Stimulated activated CD4-positive, alpha-beta T cell treated with anti-CD3 and anti-CD28 coated beads, TNF-alpha, amount 100 ng/mL, for 24 hours (primary cell): ENCODE results near the gene C1QTNF1.
"Not testable (repeated sequence)": the region's sequence is repeated elsewhere in the genome, so short reads cannot be mapped to it uniquely, and the experiment has no call there.

Source experiments
- DNase-seq, 3 experiments: peaks; one replicate each; pipeline ENCODE4 v3.0.0-alpha.2; 2020; ENCODE audit warnings: low read depth in 3 of 3

C1QTNF1 gene

DNA sequence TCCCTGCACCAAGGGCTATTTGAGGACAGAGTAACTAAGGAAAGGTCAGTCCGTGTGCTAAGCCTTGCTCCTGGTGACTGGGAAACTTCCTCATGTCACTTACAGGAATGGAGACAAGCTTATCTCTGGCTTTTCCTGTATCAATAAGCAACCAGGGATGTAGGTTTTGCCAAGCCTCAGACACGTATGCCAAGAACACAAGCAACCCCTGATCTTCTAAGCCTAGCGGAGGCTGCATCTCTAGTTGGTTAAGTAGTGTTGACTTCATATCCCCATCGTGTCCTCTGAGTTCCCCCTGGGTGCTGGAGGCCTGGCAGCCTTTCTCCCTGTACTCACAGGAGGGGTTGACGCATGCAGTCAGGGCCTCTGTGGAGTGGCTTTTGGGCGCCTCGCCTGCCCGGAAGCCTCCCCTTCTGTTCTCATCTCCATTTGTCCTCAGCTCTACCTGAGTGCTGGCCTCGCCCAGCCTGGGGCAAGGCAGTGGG is 1.4 kb upstream of the C1QTNF1 start:
- DNase-seq: no peak

DNA sequence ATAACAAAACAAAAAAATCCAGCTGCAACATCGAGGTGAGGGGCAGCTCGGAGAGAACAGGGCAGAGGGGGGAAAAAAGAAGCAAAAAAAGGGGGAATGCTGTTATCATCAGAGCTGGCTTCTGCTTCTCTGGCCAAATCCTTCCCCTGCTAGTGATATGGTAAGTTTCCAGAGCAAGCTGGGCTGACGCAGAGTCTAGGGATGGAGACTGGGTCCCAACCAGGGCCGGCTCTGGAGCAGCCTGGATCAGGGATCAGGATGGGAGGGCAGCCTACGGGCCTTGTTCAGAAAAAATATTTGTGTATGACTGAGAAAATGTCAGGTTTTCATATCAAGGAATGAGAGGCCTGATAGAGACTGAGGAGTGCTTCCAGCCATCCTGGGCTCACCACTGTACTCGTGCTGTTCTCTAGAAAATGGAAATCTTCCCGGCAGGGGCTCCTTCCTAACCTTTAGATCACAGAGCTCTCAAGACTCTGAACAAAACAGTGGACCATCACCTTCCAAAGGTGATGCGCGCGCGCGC is 726 bp upstream of the C1QTNF1 start:
- no peak for DNase-seq

DNA sequence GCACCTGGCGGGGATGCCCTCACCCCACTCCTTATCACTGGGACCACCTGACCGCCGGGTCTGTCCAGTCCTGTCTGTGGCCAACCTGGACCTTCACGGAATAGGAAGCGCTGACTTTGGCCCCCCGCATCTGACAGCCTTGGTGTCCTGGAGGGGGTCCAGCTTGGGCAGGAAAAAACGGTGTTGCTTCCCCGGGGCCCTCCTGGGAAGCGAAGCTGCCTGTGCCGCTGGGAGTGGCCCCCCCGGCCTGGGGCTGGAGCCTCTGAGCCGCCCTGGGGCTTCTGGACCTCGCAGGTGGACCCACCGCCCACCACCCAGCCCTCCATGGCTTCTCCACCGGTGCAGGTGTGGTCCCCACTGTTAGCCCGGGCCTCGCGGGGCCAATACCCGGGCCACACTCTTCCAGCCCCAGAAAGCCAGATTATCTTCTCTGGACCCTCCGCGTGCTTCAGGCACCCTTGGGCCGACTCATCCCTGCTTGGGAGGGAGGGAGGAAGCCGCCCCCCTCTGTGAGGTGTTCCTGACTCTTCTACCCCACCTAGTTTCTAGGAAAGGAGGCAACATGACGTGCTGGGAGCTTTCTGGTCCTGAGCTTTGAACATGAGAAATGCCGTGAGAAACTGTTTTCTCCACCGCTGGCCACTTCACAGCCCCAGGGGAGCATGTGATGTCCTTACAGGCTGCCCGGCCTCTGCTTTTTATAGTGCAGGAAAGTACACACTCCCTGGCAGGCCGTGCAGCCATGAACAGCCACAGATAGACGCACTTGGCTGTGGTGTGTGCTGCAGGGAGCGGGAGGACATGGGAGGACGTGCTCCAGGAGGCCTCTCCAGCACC is 1.1 kb downstream of the C1QTNF1 start:
- DNase-seq: no peak

DNA sequence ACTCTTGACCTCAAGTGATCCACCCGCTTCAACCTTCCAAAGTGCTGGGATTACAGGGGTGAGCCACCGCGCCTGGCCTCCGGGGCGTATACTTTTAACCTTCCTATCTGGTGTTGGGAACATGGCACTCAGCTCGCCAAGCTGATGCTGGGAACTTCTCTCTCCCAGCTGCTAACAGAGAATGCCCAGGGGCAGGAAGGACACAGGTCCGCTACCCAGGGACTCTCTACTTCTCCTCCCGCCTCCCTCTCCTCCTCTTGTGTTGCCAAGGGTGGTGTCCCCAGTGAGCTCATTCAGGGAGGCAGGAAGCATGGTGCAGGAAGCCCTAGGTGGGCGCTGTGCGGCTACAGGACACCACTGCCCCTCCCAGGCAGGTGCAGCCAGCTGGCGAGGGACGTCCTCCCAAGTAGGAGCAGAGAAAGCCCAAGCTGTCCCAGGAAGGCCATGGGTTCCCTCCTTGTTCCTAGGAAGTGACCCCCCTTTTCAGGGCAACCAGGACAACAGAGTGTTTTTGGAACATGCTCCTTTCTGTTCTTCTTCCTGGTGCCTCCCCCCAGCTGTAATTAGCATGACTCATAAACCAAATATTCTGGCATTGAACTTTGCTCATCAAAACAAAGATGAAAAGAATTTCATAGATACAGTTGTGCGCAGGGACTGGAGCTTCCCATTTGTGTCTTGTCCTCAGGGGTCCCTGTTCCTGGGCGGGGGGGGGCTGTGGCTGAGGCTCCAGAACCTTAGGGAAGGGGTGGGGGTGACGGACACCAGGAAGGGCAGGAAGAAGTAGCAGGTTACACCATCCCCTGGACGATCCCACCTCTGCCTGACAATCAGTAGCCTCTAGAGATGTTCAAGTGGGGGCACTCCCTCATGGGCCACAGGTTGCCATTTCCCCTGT is 2.7 kb downstream of the C1QTNF1 start:
- DNase-seq: no peak

DNA sequence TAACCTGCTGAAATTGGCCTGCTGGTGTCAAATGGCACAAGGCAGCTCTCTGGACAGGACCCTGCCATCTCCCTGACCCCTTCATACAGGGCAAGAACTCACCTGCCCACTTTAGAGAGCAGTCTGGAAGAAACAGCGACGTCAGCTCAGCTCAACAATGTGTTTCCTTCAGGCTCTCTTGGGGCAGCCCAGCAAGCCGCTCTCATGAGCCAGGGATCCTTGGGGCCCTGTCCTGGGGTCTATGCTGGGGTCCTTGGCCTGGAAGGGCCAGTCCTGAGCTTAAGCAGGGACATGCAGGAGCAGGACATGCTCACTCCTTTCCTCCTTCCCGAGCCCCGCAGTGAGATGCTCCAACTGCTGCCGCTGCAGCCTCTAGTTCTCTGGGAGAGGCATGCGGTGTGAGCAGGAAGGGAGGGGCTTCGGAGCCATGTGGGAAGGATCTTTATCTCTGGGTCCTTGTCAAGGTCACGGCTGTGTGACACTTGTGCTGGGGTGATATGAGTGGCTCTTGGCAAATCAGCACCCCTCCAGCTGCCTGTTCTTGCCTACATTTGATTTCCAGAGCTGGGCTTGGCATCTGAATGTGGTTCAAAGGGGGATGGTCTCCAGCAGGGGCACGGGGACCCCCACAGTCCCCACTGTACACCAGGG is 3.4 kb downstream of the C1QTNF1 start:
- no peak for DNase-seq

DNA sequence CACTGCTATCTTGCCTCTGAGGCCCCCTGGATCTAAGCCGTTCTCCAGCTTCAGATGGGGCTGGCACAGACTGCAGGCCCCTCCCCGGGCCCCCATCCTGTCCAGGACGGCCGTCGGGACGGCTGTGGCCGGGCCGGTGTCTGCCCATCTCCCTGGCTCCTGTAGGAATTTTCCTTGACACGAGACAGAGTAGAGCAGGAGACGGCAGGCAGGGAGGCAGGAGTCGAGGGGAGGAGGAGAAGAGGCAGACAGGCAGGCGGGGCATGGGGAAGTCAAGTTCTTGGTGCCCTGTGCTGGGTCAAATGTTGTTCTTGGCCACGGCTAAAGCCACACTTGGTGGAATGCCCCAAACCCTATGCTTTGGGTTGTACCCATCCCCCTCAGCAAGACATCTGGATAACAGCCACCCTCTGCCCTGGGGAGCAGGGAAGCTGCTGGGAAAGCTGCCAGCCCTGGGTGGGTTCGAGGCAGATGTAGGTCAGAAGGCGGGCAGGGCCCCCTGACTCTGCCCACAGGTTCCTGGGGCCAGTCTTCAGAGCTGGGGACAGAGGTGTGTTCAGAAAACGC is 4.0 kb downstream of the C1QTNF1 start:
- no peak for DNase-seq

DNA sequence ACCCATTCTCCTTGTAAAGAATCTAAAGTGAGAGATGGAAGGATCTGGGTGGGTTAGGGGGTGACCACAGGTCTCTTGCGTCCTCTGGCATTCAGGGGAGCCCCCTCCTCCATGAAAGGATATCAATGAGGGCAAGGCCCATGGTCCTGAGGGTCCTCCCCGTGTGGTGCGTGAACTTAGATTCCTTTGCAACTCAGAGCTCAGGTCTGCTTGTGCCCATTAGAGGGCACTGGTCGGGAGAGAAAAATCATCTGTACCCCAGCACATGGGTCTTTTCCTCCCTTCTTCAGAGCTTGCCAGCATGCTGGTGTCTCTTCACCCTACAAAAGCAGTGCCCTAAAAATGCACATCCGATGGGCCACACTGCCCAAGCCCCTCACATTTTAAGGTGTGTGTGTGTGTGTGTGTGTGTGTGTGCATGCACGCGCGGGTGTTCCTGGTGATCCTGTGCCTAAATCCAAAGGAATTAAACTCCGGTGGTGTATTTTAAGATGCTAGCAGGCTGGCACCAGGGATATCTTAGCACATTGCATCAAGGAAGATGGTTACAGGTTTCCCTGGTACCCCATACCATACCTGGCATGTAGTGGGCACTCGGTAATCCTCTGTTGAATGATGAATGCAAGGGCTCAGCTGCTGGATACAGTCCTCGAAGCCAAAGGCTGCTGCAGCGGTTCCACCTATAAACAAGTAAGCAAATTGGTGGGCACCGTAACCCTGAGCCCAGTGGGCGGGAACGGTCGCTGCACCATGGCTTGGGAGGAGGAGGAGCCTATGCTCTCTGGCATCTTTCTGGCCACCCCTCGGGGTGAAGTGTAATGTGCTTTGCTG is 4.7 kb downstream of the C1QTNF1 start:
- DNase-seq: no peak

DNA sequence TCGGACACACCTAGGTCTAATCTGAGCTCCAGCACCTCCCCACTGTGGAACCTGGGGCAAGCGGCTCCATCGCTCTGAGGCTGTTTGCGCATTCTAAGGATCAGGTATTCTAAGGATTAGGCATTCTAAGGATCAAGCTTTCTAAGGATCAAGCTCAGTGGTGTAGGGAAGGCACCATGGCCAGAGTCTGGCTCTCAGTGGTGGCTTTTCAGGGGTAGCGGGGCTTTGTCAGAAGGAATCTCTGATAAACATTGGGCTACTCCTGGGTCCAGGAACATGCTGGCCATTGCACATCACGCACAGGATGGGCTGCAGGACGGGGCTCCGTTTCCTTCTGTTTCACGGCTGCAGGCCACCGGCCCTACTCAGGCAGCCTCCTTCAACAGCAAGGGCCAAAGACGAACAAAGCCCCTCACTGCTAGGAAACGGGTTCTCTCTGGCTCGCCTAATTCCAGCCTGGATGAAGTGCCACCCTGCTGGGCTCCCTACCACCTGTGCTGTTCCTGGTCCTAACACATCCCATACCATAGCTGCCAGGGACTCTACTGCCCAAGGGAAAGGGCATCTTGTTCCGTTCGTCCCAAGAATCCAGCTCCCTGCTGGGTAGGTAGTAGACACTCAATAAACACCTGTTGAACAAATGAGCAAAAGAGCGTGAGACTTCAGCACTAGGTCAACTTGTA is 5.5 kb downstream of the C1QTNF1 start:
- DNase-seq: no peak

DNA sequence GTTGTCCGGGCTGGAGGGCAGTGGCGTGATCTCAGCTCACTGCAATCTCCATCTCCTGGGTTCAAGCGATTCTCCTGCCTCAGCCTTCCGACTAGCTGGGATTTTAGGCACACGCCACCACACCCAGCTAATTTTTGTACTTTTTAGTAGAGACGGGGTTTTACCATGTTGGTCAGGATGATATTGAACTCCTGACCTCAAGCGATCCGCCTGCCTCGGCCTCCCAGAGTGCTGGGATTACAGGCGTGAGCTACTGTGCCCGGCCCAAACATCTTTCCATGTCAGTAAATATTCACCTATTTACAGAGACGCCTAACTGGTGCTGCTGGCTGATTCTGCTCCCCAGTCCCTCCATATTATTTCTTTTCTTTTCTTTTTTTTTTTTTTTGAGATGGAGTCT is 6.7 kb downstream of the C1QTNF1 start:
- DNase-seq: not testable (repeated sequence)

DNA sequence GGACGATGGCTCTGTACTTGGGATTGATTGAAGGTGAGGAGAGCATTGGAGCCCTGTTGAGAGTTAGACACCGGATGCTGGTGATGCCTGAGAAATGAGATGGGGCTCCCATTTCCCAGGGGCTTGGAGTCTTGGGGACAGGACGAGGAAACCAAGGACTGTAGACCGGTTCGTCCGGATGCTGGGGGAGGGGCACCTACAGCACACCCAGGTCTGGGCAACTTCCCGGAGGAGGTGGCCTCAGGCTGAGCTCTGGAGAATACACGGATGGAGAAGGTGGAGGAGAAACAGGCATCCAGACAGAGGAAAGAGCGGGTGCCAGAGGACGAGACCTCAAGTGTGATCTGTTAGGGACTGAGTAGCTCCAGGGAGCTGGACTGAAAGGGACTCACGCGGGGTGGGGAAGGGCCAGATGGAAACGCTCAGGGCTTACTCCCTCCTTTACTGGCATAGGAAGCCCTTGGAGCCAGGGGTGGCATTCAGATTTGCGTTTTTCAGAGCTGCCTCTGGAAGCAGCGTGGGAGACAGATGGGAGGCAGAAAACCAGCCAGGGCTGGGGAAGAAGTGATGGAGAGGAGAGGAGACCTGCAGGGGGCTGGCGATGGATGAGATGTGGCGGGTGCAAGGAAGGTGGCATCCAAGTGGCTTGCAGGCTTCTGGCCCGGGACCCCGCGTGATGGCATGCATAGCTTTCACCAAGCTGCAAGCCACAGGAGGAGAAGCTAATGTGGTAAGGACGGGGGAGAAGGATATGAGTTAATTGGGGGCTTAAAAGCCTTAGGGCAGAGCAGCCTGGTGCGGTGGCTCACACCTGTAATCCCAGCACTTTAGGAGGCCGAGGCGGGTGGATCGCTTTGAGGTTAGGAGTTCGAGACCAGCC is 8.3 kb downstream of the C1QTNF1 start:
- DNase-seq: no peak

DNA sequence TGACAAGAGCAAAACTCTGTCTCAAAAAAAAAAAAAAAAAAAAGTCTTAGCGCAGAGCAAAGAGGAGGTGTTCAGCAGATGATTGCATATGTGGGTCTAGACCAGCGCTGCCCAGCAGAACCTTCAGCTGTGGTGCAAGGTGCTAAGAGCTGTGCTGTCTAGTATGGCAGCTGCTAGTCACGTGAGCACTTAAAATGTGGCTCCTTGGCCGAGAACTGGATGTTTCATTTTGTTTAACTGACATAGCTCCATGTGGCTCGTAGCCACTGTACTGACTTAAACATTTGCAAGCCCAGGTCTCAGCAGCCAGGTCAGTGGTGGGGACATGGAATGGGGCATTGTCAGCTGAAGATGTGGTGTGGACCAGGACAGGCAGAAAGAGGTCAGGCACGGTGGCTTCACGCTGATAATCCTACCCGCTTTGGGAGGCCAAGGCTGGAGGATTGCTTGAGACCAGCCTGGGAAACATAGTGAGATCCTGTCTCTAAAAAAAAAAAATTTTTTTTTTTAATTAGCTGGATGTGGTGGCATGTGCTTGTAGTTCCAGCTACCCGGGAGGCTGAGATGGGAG is 9.2 kb downstream of the C1QTNF1 start:
- no peak for DNase-seq

DNA sequence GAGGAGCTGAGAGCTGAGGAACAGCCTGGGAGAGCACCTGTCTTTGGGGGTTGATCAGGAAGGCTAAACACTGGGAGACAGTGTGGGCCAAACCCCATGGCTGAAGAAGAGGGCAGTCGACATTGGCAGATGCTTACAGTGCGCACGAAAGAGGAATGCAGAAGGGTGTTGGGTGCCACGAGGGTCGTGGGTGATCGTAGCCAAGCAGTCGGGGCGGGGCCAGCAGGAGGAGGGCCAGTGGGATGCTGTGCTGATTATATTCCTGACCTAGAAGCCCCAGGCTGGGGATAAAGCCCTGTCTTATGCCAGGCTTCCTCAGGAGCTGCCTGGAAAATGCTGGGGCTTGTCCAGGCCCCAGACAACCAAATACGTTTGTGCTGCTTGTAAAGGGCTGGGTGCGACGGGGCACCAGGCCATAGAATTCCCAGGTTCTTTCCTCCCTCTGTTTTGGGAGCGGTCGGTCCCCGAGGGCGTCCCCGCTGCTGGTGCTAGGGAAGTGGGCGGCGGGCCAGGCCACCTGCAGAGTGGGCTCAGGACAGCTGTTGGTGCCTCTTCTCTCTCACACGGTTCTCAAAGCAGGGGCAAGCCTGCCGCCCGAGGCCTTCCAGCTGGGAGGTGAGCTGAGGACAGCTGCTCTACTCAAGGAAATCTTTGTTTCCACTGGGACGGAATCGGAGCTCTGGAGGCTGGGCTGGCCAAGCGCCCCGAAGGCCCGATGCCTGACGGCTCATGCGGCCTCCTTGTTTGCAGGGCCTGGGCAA is 10.0 kb downstream of the C1QTNF1 start:
- DNase-seq: no peak

DNA sequence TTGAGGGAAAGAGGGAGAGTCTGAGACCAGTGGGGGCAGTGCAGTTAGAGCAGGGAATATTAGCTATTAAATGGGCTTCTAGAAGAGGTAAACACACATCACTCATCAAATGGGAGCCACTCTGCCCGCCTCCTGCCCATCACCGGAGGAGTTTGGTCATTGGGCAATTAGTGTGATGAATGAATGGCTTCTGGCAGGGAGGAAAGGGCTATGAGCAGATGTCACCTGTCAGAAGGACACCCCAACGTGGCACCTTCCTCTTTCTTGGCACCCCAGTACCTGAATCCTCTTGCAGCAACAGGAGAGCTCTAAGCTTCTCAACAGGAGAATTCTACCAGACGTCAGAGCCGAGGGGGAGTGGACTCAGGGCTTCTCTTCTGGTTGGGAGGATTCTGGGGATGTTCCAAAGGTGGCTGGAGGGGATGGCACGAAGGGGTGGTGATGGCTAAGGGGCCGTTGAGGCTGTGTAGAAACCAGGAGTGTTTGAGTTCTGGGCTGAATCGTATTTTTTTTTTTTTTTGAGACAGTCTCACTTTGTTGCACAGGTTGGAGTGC is 11.0 kb downstream of the C1QTNF1 start:
- DNase-seq: no peak

DNA sequence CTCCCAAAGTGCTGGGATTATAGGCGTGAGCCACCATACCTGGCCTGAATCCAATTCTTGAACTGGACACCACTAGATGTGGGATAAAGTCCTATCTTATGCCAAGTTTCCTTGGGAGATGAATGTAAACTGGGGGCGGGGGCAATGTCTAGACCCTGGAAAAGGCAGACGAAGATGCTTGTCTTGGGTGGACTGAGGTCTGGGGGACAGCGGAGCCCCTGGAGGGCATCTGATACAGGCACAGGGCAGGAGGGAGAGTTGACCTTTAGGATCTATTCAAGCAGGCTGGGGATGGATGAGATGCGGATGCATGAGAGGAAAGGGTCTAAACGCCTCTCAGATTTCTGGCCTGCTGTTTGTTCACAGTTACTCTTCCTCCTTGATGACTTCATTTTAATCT is 11.7 kb downstream of the C1QTNF1 start:
- DNase-seq: no peak

DNA sequence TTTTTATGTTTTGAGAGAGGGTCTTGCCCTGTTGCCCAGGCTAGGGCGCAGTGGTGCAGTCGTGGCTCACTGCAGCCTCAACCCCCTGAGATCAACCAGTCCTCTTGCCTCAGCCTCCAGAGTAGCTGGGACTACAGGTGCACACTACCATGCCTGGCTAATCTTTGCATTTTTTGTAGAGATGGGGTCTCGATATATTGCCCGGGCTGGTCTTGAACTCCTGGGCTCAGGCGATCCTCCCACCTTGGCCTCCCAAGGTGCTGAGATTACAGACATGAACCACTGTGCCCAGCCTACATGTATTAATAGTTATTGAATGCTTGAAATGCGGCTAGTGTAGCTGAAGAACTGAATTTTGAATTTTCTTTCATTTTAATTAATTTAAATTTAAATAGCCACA is 12.2 kb downstream of the C1QTNF1 start:
- no peak for DNase-seq

DNA sequence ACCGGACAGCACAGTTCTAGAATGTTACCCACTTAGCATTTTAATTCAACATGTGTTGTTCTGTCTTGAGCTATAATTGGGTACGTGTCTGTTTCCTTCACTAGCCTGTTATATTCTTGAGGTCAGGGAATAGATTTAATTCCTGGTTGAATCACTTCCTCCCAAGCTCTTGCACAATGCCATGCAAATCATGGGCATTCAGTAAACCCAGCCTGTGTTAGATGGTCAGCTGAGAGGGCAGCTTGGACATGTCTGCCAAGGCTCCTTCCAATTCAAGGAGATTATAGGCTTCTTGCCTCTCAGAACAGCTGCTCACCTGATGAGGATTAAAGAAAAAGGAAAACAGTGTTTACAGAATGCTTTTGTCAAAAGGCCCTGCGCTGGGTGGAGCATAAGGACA is 12.6 kb downstream of the C1QTNF1 start:
- DNase-seq: no peak

DNA sequence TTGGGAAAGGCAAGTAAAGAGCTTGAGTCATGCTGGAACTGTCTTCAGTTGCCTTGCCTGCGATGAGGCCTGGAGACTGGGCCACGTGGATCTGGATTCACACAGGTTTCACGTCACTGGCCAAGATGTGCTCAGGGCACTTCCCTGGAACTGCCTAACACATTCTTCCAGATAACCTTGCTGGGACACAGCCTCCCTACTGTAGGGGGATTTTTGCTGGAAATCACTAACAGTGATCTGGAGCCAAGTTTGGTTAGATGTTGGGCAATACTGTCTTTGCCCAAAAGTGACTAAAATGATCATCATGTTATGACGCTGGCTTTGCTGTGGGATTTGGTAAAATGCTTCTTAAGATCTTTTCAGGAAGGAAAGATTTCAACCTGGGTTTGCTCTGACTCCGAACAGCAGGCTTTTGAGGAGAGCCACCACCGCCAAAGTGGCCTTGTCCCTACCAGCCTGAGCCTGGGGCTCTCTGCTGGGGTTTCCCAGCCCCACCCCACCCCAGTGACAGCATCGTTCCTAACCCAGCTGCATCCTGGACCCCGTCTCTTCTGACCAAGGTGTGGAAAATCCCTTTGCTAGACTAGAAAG is 14.7 kb downstream of the C1QTNF1 start:
- no peak for DNase-seq
